CD4-positive, alpha-beta T cell treated with Interleukin-1 beta for 1 hour (primary cell): ENCODE data around the gene EML1.

Source experiments
- DNase-seq, 2 donors: peaks; one replicate each; pipeline ENCODE4 v3.0.0-alpha.2; 2020 to 2022

The EML1 gene

DNA sequence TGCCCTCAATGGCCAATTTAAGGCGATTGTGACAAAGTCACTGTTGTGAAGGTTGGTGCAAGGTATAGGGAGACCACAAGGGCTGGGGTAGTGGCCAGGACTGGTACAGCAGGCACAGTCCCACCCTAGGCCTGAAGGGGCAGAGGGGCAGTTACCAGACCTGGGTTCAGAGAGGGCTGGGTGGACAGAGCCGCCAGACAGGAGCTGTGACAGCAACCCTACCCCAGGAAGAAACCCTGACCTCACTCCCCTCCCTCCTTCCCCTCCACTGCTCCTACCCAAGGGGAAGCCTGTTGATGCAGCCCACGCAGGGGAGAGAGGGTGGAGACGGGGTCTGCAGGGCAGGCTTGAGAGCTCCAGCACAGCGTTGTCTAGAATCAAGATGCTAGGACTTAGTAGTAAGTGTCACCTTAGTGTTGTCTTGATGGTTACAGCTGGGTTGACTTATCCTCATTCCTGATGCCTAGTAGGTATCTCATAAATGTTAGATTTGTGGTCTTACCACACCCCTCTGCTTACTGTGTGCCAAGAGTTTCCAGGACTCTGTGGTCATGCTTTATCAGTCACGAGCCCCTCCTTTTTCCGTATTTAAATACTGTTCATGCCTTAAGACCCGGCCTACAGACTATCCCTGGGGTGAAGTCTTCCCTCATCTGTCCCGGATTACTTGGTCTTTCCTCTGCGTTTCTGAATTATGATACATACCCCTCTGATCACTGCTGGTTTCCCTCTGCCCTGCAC lies 14.4 kb downstream of the EML1 start:
- DNase-seq = no peak

DNA sequence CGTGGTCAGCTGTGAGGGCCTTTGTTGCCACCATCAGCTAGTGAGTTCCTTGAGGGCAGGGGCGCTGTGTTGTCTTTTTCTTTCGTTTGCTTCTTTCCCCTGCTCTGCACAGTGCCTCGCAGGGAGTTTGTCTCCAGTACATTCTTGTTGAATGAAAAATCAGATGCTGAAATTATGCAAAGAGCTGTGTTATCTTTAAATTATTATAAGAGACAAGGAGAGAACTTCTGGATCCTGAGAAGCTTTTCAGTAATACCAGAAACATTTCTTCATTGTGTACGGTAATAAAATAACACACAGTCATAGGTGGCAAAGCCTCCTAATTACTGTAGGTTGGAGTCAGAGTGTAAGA lies 14.9 kb downstream of the EML1 start:
- no peak for DNase-seq

DNA sequence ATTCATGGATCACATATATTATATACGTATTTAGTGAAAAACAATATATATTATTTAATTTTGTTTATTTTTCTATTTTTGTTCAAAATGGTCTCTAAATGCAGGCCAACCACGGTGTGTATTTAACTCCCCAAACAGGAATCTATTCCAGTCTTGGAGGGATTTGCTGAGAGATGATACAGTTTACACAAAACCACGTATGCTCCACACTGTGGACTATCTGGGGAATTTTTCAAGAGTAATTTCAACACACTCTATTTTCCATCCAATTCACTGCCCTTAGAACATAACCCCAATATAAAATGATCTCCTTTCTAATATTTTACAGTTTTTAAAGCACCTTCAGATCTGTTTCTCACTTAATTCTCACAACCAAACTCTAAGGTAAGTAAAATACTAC lies 15.3 kb downstream of the EML1 start:
- DNase-seq = no peak

DNA sequence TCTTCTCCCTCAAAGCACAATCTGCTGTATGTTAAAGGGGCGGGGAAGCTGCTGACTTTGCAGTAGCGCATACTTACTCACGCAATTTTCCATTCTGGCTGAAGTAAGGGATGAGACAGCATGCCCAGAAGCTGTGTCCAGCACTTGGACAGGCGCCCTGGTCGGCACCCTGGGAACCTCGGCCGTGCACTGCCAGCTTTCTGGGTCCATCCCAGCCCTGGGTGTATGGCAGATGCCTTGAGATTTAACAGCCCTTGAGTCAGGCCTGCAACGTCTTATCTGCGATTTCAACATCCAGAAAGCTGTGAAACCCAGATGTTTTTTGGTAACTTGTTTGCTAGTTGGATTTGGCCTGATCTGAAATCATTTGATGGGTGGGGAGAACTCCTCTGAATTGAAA lies 16.1 kb downstream of the EML1 start:
- DNase-seq = no peak

DNA sequence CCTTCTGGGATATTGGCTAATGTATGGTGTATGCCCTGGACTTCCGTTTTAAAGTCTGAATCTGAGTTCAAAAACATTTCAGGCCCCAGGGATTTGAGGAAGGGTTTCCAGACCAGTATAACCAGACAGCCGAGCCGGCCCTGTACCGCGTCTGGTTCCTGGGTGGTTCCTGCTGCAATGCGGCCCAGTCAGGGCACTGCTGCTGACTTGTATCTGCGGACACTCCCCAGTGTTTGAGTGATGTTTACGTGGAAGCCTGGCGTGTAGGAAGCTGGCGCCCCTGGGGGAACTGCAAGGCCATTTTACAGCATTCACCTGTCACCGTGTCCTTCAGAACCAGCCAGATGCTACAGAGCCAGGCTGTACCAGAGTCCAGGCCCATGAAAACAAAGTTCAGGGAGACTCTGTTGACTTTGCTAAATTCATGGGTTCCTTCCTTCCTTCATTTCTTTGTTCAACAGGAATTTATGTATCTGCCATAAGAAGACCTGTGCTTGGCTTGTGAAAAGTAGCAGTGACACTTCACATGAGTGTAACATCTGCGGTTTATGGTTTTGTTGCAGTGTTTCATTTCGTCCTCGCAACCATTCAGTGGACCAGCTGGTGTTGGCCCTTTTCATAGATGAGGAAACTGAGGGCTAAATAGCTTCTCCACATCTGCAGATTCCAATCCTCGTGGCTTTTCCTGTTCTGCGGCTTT lies 16.8 kb downstream of the EML1 start:
- no peak for DNase-seq

DNA sequence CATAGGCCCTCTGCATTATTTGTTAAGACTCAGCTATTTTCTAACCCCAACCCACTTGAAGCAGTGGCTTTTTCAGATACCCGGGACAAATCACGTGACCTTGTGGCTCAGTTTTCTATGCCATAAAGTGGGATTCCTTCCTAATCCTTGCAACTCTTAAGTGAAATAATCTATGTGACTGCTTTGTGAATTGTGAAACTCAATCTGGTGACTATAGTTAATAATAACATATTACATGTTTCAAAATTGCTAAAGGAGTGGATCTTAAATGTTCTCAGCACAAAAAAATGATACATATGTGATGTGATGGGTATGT lies 17.3 kb downstream of the EML1 start:
- DNase-seq = no peak

DNA sequence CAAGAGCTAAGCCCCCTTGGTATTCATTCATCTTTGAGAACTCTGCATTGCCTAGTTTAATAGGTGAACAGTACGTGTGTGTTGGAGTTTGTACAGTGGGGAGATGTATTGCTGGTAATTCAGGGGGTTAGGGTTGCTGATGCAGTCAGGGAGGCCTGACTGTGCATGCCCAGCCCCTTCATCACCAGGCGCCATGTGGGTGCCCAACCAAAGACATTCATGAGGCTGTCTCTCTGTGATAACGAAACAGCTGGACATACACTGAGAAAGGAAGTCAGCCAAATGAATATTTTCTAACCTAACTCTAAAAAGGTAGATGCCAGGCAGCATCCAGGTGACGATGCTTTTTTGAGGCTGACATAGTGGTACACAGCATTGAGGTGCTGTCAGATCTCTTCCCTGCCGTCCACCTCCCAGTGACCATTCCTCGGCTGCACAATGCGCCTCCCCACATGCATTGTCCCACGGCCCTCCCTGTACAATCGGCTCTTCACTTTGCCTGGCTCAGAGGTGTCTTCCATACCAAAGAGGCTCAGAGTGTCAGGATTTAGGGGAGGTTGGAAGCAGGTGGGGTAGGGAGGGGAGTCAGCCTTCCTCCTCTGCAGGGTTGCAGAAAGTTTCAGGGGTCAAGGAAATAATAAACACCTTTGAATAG lies 19.0 kb downstream of the EML1 start:
- no peak for DNase-seq

DNA sequence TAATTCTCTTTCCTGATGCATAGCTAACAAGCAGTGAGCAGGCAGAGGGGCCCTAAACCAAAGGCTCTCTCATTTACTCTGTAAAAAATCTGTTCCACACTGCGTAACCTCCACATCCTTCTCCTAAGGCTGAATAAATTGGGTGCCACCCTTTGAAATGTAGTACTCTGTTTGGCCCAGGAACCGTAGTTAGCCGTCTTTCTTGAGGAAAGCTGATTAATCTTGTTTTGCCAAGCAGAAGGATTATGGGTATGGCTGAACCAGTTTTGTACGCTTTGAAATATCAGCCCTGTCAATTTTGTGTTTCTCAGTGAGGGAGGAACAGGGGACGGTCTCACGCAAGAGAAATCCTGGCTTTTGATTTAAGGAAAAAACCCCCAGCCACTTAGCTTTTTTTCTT lies 19.7 kb downstream of the EML1 start:
- DNase-seq = no peak

DNA sequence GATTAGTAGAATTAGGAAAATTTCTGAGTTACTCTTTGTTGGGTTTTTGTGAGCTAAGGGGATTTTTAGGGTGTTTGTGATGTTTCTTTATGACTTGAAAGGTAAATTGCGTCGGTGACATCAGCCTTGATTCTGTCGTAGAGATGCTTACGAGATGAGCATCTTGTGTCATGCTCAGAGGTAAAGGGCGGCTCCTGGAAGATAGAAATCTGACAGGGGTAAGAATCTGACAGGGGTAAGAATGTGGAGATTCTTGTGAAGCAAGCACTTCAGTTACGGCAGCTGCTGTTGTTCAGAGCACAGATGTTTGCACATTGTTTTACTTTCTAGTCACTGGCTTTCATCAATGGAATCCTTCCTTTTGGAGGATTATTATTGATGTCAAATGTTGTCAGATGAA lies 22.5 kb downstream of the EML1 start:
- no peak for DNase-seq

DNA sequence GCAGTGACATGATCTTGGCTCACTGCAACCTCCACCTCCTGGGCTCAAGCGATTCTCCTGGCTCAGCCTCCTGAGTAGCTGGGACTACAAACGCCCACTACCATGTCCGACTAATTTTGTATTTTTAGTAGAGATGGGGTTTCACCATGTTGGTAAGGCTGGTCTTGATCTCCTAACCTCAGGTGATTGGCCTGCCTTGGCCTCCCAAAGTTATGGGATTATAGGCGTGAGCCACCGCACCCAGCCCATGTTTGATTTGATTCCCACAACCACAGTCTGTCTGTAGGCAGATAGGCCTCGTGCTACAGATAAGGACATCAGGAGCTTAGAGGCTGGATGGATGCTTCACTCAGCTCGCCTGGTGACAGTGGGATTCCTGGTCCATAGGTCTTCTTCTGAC lies 23.0 kb downstream of the EML1 start:
- no peak for DNase-seq

DNA sequence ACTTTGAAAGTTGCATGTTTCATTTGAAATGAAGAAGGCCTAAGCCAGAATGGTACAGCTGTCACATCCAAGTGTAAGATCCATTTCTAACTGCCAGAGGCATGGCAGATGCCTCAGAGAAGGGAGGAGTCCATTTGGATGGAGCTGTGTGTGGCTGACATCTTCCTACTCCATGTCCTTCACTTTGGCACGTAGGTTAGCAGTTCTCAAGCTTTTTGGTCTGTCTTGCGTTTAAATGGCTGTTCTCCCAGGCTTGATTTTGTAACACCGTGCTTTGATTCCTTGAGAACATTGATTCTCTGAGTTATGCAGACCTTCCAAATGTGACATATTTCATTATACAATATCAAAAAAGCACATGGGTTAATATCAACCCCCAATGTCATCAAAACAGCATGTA lies 23.4 kb downstream of the EML1 start:
- no peak for DNase-seq

DNA sequence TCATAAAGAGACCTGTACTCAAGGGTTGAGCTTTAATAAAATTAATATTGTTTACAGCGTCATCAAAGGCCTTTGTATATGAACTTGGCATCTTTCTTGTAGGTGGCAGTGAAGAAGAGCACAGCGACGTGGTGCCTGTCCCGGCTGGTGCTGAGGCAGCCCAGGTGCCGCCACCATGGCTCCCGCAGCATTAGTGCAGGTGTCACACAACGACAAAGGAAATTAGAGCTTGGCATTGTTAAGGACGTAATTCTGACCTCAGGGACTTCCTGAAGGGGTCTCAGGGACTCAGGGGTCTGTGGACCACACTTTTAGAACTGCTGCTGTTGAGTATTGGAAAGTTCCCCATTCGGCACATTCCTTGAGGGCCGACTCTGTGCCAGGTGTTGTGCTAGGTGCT lies 24.1 kb downstream of the EML1 start:
- no peak for DNase-seq

DNA sequence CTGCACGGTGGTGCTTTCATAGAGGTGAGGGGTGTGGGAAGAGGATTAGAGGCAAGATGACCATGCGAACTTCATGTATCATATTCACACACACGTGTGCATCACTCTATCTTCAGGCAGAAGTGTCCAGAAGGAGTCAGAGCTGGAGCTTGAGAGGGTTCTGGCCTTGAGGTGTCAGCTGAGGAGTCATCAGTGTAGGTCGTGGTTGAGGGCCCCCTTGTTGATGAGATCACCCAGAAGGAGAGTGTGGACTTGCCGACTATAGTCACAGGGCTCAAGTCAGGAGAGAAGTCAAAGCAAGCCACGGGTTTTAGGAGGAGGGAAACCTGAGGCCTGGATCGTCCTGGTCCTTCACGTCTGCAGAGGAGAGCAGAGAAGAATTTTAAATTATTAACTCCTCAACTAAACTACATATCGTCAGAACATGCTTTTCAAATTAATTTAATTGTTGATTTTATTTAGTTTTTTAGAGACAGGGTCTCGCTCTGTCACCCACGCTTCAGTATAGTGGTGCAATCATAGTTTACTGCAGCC lies 25.4 kb downstream of the EML1 start:
- no peak for DNase-seq

DNA sequence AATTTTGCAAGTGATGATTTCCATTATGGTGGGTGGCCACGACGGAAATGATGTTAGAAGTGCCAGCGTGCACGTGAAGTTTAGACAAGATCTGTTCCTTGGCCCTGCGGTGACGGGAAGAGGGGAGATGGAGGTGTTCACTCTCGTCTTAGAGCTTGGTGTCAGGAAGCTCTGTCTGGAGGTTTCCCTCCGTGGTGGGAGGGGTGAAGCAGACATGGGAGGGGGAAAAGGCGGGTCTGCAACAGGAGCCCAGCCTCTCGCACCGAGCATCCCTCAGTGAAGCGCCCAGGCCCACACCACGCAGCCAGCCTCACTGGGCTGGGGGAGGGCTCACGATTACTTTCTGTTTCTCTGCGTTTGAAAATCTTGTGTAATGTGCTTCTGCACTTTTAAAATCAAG lies 26.3 kb downstream of the EML1 start:
- no peak for DNase-seq

DNA sequence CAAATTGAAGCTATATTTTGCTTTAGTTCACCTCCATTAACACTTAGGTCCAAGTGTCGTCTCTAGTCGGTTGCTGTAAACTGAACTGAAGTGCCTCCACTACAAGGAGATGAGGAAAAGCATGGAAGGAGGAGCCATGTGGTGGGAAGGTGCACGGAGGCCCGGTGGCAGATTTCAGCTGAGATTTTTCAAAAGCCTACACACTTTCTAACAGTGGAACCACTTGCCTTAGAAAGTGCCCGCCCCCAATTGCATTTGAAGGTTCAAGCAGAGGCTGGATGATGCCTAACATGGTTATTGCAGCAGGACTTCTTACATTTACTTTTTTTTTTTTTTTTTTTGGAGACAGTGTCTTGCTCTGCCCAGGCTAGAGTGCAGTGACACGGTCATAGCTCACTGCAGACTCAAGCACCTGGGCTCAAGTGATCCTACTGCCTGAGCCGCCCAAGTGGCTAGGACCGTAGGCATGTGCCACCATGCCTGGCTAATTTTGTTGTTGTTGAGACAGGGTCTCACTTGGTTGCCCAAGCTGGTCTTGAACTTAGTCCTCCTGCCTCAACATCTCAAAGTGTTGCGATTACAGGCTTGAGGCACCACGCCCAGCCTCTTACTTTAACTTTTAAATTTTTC lies 27.6 kb downstream of the EML1 start:
- DNase-seq = no peak

DNA sequence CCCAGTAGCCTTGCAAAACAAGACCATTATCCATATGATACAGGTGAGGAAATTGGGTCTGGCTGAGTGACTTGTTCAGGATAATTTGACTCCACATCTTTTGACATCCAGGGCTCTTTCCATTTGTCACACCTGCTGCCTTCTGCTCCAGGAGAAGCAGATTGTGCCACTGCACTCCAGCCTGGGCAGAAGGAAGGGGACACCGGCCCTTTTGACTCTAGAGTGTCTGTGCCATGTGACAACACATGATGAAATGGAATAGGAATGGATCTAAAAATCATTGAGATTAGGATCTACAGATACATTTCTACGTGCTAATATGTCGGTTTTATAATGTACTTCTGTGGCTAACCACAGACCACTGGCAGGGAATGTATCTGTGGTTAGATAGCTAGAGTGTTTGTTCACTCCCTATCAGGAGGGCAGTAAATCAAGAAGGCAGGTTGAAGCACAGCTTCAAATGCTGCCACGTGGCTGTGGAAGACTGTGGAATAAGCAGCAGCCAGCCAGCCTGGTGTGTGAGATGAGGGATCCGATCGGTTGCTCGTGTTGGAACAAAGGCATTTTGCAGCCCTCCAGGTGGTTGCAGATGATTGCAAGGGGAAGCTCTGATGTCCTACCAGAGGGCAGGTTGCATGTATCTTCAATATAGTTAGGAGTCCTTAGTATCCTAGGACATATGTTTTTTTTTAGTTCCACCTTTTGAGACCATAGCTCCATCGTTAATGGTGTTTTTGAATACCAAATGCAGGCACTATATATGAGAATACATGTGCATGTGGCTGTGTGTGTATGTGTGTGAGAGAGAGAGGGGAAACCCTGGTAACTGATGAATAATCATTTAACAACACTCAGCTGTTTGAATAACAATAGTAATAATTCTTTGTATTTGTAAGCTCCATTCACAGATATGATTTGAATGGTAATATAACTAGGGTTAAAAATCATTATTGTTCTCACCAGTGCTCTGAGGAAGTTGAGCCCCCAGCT lies 28.6 kb downstream of the EML1 start:
- DNase-seq = peak in 1 of 2 donors; percentile 4

DNA sequence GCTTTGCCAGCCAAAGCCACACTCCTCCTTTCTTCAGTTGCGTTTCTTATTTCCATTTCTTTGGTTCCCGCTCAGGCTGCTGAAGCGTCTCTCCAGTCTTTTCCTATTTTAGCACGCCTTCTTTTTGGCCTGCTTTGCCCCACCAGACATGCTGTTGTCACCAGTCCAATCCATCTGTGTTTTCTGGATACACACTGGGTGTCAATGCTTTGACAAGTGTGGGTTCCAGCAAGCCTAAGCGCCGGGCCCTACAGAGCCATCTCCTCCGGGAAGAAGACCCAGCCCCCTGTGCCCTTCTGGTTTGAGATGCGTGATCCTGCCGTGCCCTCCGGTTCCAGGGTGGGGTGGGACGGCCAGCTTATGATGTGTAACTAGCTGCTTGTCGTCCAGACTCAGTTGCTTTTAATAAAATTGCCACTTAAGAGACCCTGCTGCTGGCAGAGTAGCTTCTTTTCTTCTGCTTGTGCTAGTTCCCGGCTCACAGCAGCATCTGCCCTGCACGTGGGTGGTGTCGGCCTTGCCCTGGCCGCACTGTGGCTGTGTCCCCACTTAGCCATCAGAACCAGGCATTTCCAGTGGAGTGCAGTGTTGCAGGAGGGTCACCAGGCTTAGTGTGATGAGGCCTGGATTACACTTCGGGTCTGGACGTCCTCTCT lies 29.7 kb downstream of the EML1 start:
- no peak for DNase-seq

DNA sequence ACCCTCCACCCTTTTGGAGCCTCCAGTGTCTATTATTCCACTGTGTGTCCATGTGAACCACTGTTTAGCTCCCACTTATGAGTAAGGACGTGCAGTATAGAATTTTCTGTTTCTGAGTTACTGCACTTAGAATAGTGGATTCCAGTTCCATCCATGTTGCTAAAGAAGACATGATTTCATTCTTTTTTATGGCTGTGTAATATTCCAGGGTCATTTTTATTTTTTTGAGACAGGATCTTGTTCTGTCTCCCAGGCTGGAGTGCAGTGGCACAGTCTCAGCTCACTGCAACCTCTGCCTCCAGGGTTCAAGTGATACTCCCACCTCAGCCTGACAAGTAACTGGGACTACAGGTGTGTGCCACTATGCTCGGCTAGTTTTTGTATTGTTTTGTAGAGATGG lies 31.6 kb downstream of the EML1 start:
- DNase-seq = no peak

DNA sequence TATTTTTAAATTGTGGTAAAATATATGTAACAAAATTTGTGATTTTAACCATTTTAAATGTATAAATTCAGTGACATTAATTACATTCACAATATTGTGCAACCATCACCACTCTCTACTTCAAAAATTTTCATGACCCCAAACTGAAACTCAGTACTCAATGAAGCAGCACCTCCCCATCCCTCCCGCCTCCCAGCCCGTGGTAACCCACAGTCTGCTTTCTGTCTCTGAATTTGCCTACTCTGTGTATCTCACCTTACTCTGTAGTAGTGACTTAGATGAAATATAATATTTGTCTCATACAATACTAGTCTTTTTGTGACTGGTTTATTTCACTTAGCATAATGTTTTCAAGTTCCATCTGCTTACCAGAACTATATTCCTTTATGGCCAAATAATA lies 36.2 kb downstream of the EML1 start:
- DNase-seq = no peak

DNA sequence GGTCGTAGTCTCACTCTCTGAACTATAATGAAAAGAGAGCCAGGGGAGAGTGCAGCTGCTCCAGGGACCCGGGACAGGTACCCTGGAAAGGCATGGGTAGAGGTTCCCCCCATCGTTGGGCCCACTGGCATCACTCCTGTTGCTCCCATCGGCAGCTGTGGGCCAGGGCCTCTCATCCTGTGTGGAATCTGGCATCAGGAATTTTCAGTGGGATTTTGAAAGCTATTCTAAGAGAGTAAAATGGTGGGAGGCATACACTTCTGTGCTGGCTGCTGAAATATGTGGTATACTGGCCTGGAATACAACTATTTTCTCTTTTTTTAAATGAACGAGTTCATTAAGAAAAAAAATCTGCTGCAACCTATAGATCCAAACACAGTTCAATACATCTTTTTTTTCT lies 38.1 kb downstream of the EML1 start:
- no peak for DNase-seq

DNA sequence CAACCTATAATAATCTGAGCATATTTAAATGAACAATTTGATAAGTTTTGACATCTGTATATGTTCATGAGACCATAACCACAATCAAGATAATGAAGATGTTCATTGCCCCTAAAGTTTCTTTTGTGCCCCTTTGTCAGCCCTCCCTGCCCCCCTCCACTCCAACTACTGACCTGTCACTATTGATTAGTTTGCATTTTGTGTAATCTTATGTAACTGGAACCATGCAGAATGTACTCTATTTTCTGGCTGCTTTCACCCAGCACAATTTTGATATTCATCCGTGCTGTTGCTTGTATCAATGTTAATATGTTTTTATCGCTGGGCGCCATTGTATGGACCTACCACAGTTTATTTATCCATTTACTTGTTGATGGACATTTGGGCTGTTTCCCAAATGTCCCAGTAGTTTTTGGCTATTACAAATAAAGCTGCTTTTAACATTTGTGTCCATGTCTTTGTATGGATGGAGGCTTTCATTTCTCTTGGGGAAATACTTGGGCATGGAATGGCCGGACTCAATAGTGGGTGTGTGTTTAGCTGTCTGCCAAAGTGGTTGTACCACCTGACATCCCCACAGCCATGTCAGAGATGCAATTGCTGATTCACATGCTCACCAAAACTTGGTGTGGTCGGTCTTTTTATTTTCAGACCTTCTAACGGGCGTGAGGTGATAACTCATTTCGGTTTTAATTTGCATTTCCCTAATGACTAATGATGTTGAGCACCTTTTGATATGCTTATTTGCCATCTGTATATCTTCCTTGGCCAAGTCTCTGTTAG lies 38.9 kb downstream of the EML1 start:
- no peak for DNase-seq
